Measurements from ENCODE around the gene AKR1A1.
"Not testable (repeated sequence)": the region's sequence is repeated elsewhere in the genome, so short reads cannot be mapped to it uniquely, and the experiment has no call there.

Gene AKR1A1

DNA sequence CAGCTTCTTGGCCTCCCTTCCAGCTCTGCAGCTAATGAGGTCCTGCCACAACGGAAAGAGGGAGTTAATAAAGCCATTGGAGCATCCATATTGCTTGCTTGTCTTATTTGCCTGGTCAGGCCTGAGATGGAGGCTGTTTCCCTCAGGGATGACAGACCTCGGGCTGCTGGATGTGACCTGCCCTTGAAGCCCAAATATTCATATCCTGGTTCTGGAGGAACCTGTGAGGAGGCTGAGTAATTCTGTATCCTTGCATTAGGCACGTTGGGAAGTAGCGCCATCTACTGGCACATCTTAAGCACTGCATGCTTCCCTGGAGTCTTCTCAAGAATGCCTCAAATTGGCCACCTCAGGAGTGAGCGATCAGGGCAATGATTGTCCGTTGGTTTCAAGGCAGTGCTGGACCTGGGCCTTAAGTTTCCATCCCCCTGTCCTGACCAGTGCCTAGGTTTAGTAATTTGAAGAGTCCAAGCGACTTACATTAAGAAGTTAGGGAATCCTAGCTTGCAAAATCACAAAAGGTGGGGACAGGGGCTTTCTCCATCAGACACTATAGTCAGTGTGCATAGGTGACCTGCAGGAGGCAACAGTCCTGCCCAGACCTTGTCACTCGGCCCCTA is 19.4 kb downstream of the AKR1A1 start:
- peak; percentile 69 for DNase-seq (ENCODE audit: low spot score)

- no peak for DNase-seq (ENCODE audit: low spot score)
Measured at GRCh38 chr1:45570631-45571030, 20.0 kb downstream of the AKR1A1 start.

GRCh38 chr1:45573231-45573804 is 22.7 kb downstream of the AKR1A1 start:
- no peak for DNase-seq (ENCODE audit: low spot score)

GRCh38 chr1:45574105-45574626 is 23.5 kb downstream of the AKR1A1 start:
- DNase-seq (ENCODE audit: low spot score): no peak

DNA sequence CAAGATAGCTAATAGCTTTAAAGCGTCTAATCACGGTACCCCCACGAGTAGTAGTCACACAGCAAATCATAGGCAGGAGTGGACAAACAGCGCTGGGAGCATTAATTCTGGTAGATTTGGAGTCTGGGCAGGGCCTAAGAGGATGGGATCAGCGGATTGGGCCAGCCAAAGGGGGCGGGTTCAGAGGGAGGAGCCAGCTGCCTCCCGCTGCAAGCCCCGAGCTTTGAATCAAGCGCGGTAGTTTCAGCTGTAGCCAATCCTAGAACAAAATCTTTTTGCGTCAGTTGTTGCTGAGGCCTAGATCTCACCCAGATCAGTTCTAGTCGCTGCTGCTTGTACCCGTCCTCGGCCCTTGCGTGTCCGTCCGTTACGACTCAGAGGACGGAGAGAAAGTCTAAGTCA is 32.6 kb downstream of the AKR1A1 start:
- DNase-seq (ENCODE audit: low spot score): peak; percentile 97

DNA sequence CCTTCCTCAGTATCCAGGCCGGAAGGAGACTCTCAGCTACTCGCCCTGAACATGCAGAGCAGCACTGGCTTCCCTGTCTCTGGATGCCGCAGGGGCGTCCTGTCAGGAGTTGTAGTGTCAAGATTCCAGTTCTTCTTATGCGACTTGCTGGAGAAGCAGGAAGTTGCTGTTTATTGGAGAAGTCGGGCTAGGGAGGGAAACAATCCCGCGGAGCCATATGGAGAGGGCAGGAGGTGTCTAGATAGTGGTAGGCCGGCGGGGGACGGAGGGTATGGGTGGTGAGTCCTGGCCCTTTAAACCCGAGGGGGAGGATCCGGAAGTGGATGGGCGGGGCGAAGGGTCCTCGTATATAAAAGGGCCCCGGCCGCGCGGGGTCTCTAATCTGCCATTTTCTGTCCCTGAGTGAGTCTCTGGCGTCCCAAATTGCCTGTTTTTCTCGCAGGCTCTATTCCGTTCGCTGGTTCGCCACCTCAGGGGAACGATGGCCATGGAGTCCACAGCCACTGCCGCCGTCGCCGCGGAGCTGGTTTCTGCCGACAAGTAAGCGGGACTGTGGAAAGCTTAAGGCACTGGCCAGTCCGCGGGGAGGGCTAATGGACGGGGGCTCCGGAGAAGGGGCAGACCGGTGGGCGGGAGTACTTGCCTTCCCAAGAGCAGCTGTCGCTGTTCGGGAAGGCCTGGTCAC is 33.2 kb downstream of the AKR1A1 start, which contains the start of gene NASP:
NASP (plus strand) TSS at position 376 of the 685 bp plus-strand sequence; CDS start at position 482, 106 bp downstream.
- DNase-seq (ENCODE audit: low spot score): peak; percentile 89

- DNase-seq (ENCODE audit: low spot score): peak; percentile 88
Measured at GRCh38 chr1:45584351-45585109, 33.9 kb downstream of the AKR1A1 start.

- DNase-seq (ENCODE audit: low spot score): no peak
Measured at GRCh38 chr1:45585110-45585426, 34.4 kb downstream of the AKR1A1 start.

- no peak for DNase-seq (ENCODE audit: low spot score)
Measured at GRCh38 chr1:45585496-45586075, 35.0 kb downstream of the AKR1A1 start.

- no peak for DNase-seq (ENCODE audit: low spot score)
Measured at GRCh38 chr1:45586769-45587168, 36.1 kb downstream of the AKR1A1 start.

DNA sequence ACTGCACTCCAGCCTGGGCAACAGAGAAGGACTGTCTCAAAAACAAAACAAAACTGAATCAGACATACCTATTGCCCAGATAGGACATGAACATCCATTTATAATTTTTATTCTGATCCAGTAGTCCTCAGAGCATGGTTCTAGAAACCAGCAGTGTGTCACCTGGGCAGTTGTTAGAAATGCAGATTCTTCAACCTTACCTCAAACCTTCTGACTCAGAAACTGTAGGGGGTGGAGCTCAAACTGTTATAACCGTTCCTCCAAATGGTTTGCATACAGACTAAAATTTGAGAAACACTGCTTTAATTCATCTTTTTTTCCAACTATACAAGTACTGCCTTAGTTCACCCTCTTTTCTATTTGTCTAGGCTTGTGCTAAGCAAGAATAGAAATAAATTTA is 39.2 kb downstream of the AKR1A1 start:
- no peak for DNase-seq (ENCODE audit: low spot score)

DNA sequence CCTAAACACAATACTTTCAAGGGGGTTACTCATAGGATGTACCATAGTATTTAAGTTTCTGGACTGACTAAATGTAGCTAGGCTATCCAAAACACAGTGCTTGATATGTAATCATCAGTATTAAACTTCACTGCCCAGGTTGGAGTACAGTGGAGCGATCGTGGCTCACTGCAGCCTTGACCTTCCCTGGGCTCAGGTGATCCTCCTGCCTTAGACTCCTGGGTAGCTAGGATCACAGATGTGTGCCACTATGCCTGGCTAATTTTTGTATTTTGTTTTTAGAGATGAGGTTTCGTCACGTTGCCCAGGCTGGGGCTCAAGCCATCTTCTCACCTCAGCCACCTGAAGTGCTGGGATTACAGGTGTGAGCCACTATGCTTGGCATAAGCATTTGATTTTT is 43.8 kb downstream of the AKR1A1 start:
- DNase-seq (ENCODE audit: low spot score): no peak

DNA sequence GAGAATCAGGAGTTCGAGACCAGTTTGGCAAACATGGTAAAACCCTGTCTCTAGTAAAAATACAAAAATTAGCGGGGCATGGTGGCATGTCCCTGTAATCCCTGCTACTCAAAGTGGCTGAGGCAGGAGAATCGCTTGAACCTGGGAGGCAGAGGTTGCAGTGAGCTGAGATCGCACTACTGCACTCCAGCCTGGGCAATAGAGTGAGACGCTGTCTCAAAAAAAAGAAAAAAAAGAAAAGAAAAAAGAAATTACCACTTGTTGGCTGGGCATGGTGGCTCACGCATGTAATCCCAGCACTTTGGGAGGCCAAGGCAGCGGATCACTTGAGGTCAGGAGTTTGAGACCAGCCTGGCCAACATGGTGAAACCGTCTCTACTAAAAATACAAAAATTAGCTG is 46.1 kb downstream of the AKR1A1 start:
- DNase-seq (ENCODE audit: low spot score): not testable (repeated sequence)

DNA sequence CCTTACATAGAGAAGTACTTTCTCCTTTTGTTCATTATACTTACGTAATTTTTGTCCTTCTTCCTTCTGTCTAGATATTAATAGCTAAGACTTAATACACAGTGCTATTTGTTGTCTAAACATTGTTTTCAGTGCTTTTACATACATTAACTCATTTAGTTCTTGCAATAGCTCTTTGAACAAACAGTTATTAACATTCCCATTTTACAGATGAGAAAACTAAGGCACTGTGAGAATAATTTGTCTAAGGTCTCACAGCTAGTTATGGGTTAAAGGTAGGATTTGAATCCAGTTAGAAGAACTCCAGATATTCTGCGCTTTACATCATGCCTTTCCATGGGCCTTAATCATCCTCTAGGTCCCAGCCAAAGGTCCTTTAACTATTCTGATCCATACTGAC is 53.6 kb downstream of the AKR1A1 start:
- no peak for DNase-seq (ENCODE audit: low spot score)

GRCh38 chr1:45607404-45608074 is 56.9 kb downstream of the AKR1A1 start:
- DNase-seq (ENCODE audit: low spot score): no peak

DNA sequence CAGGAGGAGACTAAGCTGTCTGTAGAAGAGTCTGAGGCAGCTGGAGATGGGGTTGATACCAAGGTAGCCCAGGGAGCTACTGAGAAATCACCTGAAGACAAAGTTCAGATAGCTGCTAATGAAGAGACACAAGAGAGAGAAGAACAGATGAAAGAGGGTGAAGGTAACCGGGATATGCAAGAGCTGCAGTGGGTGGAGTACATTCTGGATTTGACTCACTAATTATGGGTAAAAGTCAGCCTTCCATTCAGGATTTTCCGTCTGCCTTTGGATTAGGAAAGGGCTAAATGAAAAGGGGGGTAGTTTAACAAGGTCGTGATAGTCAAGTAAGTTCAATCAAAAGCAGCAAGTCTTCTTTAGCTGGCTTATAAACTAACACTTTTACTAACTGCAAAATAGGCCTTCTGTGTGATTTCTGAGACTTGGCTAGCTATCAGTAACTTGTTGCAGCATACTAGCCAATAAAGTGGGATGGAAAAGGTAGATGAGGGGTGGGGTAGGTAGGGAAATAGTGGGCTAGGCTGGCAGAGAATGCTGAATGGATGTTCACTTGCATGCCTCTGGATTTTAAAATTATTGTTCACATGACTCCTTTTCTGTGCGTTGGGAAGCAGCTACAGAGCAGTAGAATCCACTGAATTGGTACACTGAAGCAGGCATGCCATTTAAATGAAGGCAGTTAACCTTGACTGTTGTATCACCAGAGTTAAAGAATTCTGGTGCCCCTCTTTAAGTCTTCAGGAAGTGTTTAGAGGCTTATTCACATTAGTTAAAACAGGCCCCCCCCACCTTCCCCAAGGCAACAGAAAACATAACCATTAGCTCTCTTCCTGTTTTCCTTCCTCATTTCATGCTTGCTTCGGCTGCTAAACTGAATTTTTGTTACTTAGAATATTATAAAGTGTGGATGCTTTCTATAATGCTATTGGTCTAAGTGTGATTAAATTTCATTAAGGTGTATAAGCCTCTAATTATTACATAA is 57.8 kb downstream of the AKR1A1 start:
- DNase-seq (ENCODE audit: low spot score): no peak

DNA sequence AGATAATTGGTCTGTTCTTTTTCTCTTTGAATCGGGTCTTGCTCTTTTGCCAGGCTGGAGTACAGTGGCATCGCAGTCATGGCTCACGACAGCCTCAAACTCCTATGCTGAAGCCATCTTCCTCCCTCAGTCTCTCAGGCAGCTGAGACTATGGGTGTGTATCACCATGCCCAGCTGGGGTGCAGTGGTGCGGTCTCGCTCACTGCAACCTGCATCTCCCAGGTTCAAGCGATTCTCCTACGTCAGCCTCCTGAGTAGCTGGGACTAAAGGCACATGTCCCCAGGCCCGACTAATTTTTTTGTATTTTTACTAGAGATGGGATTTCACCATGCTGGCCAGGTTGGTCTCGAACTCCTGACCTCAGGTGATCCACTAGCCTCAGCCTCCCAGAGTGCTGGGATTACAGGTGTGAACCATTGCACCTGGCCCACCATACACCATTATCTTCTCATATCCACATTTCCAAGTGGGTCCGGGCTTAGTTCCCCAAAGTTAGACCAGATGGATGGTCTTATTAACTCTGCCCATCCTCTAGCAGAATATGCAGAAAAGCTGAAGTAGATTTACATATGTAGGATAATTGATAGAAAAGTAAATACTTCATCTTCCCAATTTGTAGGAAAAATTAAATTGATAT is 60.1 kb downstream of the AKR1A1 start:
- DNase-seq (ENCODE audit: low spot score): no peak

DNA sequence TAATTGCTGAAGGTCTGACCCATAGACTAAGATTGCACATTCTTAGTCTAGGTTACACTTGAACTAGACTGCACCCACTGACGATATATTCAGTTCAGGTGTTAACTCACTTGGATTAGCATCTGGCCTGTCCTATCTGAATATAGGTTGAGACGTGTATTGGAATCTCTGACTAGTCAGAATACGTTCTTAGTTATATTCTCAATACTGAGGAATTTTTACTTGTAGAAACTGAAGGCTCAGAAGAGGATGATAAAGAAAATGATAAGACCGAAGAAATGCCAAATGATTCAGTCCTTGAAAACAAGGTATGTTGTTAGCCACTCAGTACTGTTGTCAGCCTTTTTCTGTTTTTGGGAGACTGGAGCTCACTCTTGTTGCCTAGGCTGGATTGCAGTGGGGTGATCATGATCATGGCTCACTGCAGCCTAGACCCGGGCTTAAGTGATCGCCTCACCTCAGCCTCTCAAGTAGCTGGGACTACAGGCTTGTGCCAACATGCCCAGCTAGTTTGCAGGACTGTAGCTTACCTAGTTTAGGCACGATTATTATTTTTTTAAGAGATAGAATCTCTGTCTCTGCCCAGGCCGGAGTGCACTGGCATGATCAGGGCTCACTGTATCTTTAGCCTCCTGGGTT is 62.4 kb downstream of the AKR1A1 start:
- no peak for DNase-seq (ENCODE audit: low spot score)

- DNase-seq (ENCODE audit: low spot score): no peak
Measured at GRCh38 chr1:45615885-45616284, 65.3 kb downstream of the AKR1A1 start.

All from putamen (tissue), 1 donor.